Smooth muscle cell (in vitro differentiated cells): ENCODE measurements around the gene PRIMA1. TPM values are rescaled to one million over a fixed set of nuclear protein-coding genes. Genes with fewer than 3 reads are reported as not detected.

ENCODE experiments used
- DNase-seq: peaks from one replicate; lab custom pipeline; 2025; ENCODE audit not compliant: unreplicated experiment; lab: John Stamatoyannopoulos, UW
- H2AFZ ChIP-seq: fragments of 200-600 bp; sonication (generic); 2 replicates; pipeline ENCODE4 v1.6.0; 2016; ENCODE audit warnings: antibody characterized with exemption, low read depth, mild to moderate bottlenecking
- H3F3A ChIP-seq: fragments of 200-600 bp; sonication (generic); 2 replicates; pipeline ENCODE4 v1.6.0; 2017; ENCODE audit warnings: antibody characterized with exemption, low read depth
- H3K27ac ChIP-seq: fragments of 200-600 bp; sonication (generic); 2 replicates; pipeline ENCODE4 v1.5.1; 2016; ENCODE audit warnings: low read depth, mild to moderate bottlenecking
- H3K27me3 ChIP-seq: fragments of 200-600 bp; sonication (generic); 2 replicates; pipeline ENCODE4 v1.6.1; 2016; ENCODE audit warnings: low read depth, mild to moderate bottlenecking
- H3K36me3 ChIP-seq: fragments of 200-600 bp; sonication (generic); 2 replicates; pipeline ENCODE4 v1.5.1; 2016; ENCODE audit warnings: low read depth
- H3K4me1 ChIP-seq: fragments of 200-600 bp; sonication (generic); 2 replicates; pipeline ENCODE4 v1.5.1; 2016; ENCODE audit warnings: low read depth
- H3K4me2 ChIP-seq: fragments of 200-600 bp; sonication (generic); 2 replicates; pipeline ENCODE4 v1.6.0; 2016; ENCODE audit warnings: mild to moderate bottlenecking
- H3K4me3 ChIP-seq: fragments of 200-600 bp; sonication (generic); 2 replicates; pipeline ENCODE4 v1.5.1; 2016; ENCODE audit warnings: mild to moderate bottlenecking
- H3K79me2 ChIP-seq: fragments of 200-600 bp; sonication (generic); 2 replicates; pipeline ENCODE4 v1.6.0; 2016; ENCODE audit warnings: low read depth, mild to moderate bottlenecking
- H3K9ac ChIP-seq: fragments of 200-600 bp; sonication (generic); 2 replicates; pipeline ENCODE4 v1.6.0; 2016; ENCODE audit warnings: low read depth
- H3K9me3 ChIP-seq: fragments of 200-600 bp; sonication (generic); replicated peaks from 2 replicates; pipeline ENCODE4 v1.5.1; 2016; ENCODE audit warnings: low read depth
- H4K20me1 ChIP-seq: fragments of 200-600 bp; sonication (generic); 2 replicates; pipeline ENCODE4 v1.6.0; 2016; ENCODE audit warnings: low read depth
- WGBS: methylation state at CpG from one replicate; pipeline ENCODE4 v1.1.7; 2016; ENCODE audit warnings: low lambda C conversion rate; 5-methylcytosine and 5-hydroxymethylcytosine counted together
- polyA plus RNA-seq: library from polyadenylated mRNA; unstranded; fragments of >200 nt; fragmentation: Nextera tagmentation; extraction: Ambion mirVana; gene quantifications from 2 replicates; pipeline ENCODE4 v1.2.1, GENCODE V29; 2016
- total RNA-seq: library from RNA; depleted of rRNA; stranded (reverse); fragments of >200 nt; gene quantifications from 2 replicates; pipeline ENCODE4 v1.2.3, GENCODE V29; 2014
- TF ChIP-seq, protein P1 (sequence below): fragments of 200-600 bp; sonication (generic); IDR thresholded peaks from 2 replicates; pipeline ENCODE4 v1.5.1; 2017; ENCODE audit warnings: borderline replicate concordance, mild to moderate bottlenecking, antibody characterized with exemption; ENCODE audit not compliant: insufficient read depth, poor library complexity, severe bottlenecking

Gene PRIMA1
- total and polyA plus RNA-seq, 2 experiments from 2014 or later = not detected

- no peaks in the 10 kb centered on the region for H4K20me1 ChIP-seq
- H3K27me3 ChIP-seq = peaks cover 9% of the 10 kb centered on the region
- no peak for DNase-seq
- 90% methylated on average over 8 of the region's 8 CpGs for WGBS
- no peak overlapping the region for H2AFZ ChIP-seq
- no peak overlapping the region for H3K27ac ChIP-seq
- no peaks in the 10 kb centered on the region for H3K79me2 ChIP-seq
- H3K4me1 ChIP-seq = no peaks in the 10 kb centered on the region
- H3K36me3 ChIP-seq = no peaks in the 10 kb centered on the region
- TF ChIP-seq, protein P1, sequence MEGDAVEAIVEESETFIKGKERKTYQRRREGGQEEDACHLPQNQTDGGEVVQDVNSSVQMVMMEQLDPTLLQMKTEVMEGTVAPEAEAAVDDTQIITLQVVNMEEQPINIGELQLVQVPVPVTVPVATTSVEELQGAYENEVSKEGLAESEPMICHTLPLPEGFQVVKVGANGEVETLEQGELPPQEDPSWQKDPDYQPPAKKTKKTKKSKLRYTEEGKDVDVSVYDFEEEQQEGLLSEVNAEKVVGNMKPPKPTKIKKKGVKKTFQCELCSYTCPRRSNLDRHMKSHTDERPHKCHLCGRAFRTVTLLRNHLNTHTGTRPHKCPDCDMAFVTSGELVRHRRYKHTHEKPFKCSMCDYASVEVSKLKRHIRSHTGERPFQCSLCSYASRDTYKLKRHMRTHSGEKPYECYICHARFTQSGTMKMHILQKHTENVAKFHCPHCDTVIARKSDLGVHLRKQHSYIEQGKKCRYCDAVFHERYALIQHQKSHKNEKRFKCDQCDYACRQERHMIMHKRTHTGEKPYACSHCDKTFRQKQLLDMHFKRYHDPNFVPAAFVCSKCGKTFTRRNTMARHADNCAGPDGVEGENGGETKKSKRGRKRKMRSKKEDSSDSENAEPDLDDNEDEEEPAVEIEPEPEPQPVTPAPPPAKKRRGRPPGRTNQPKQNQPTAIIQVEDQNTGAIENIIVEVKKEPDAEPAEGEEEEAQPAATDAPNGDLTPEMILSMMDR = no peak
- no peaks in the 10 kb centered on the region for H3K9me3 ChIP-seq
- no peak overlapping the region for H3K4me2 ChIP-seq
- no peaks in the 10 kb centered on the region for H3F3A ChIP-seq
- no peak overlapping the region for H3K4me3 ChIP-seq
- no peak overlapping the region for H3K9ac ChIP-seq
Observed at GRCh38 chr14:93778453-93778852, 9.8 kb downstream of the PRIMA1 start.

DNA sequence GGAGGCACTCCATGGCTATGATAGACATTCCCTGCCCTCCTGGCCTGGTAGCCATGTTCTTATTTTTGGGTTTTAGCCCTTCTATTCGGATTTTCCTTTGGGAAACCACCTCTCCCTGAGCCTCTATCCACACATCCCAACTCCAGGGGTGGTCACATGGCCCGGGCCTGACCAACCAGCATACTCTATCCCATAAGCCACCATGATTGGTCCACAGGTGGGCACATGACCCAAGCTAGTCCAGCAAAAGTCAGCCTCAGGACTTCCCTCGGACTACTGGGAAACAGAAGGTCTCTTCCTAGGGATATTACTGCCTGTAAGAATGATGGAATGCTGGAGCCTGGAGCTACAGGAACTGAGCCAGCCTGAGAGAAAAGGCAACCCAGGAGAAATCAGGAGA is 12.5 kb downstream of the PRIMA1 start:
- no peaks in the 10 kb centered on the region for H4K20me1 ChIP-seq
- H3K27ac ChIP-seq = no peak overlapping the region
- WGBS = 94% methylated on average over 3 of the region's 3 CpGs
- no peak overlapping the region for H3K4me2 ChIP-seq
- no peaks in the 10 kb centered on the region for H3K4me1 ChIP-seq
- no peak for DNase-seq
- no peak overlapping the region for H2AFZ ChIP-seq
- H3K36me3 ChIP-seq = no peaks in the 10 kb centered on the region
- no peaks in the 10 kb centered on the region for H3K27me3 ChIP-seq
- H3K9ac ChIP-seq = no peak overlapping the region
- H3K9me3 ChIP-seq = no peaks in the 10 kb centered on the region
- no peaks in the 10 kb centered on the region for H3K79me2 ChIP-seq
- no peak overlapping the region for H3K4me3 ChIP-seq
- H3F3A ChIP-seq = no peaks in the 10 kb centered on the region
- TF ChIP-seq, protein P1 = no peak

GRCh38 chr14:93775158-93775557 is 13.1 kb downstream of the PRIMA1 start:
- Histone ChIP-seq H2AFZ (no peak overlapping the region), H3K36me3 (no peaks in the 10 kb centered on the region), H3K79me2 (no peaks in the 10 kb centered on the region), H3K4me2 (no peak overlapping the region), H3F3A (no peaks in the 10 kb centered on the region), H3K27ac (no peak overlapping the region), H3K9ac (no peak overlapping the region), H3K27me3 (no peaks in the 10 kb centered on the region), H3K4me3 (no peak overlapping the region), H4K20me1 (no peaks in the 10 kb centered on the region), H3K4me1 (no peaks in the 10 kb centered on the region), H3K9me3 (no peaks in the 10 kb centered on the region)
- TF ChIP-seq, protein P1 = no peak
- DNase-seq = no peak
- 80% methylated on average over 2 of the region's 2 CpGs for WGBS

- H3K79me2 ChIP-seq = no peaks in the 10 kb centered on the region
- TF ChIP-seq, protein P1 = no peak
- no peaks in the 10 kb centered on the region for H3K9me3 ChIP-seq
- no peak overlapping the region for H3K4me3 ChIP-seq
- no peaks in the 10 kb centered on the region for H3K36me3 ChIP-seq
- no peaks in the 10 kb centered on the region for H4K20me1 ChIP-seq
- no peak overlapping the region for H3K4me2 ChIP-seq
- DNase-seq = no peak
- H3K9ac ChIP-seq = no peak overlapping the region
- 58% methylated on average over 5 of the region's 5 CpGs for WGBS
- no peaks in the 10 kb centered on the region for H3K4me1 ChIP-seq
- no peaks in the 10 kb centered on the region for H3K27me3 ChIP-seq
- H3K27ac ChIP-seq = no peak overlapping the region
- H2AFZ ChIP-seq = no peak overlapping the region
- no peaks in the 10 kb centered on the region for H3F3A ChIP-seq
Observed at GRCh38 chr14:93772263-93772662, 16.0 kb downstream of the PRIMA1 start.
